ENCODE results near the gene PNMA8C.

The PNMA8C gene

GRCh38 chr19:46447824-46448223, 19.1 kb upstream of the PNMA8C start:
- Histone ChIP-seq H3K79me2 (ENCODE audit: insufficient read depth, low read length) (no peaks in the 10 kb centered on the region), H4K20me1 (ENCODE audit: insufficient read depth, low read length) (no peaks in the 10 kb centered on the region), H3K36me3 (ENCODE audit: insufficient read depth, low read length) (no peaks in the 10 kb centered on the region), H3K4me3 (ENCODE audit: low read depth in 1 of 2, low read length in 2 of 2) (no peak overlapping the region), H3K4me1 (ENCODE audit: insufficient read depth, low read length) (no peaks in the 10 kb centered on the region), H3K9ac (ENCODE audit: low read depth, low read length) (no peak overlapping the region), H3K4me2 (ENCODE audit: insufficient read depth, low read length) (no peak overlapping the region), H3K27ac (ENCODE audit: low read length) (no peak overlapping the region), H2AFZ (ENCODE audit: low read depth, low read length) (no peak overlapping the region), H3K9me3 (ENCODE audit: insufficient read depth, low read length, severe bottlenecking) (no peaks in the 10 kb centered on the region), H3K27me3 (ENCODE audit: insufficient read depth, low read length, poor library complexity) (peaks cover 5% of the 10 kb centered on the region)
- no peak for TF ChIP-seq EZH2 (IDR thresholded peaks at IDR 0.05; ENCODE audit: borderline replicate concordance, low read depth, low read length, severe bottlenecking)
- ATAC-seq (ENCODE audit: insufficient read depth, low read depth) (no peak), DNase-seq (no peak)

GRCh38 chr19:46447006-46447405, 18.3 kb upstream of the PNMA8C start:
- H3K4me2 ChIP-seq (ENCODE audit: insufficient read depth, low read length) = no peak overlapping the region

DNA sequence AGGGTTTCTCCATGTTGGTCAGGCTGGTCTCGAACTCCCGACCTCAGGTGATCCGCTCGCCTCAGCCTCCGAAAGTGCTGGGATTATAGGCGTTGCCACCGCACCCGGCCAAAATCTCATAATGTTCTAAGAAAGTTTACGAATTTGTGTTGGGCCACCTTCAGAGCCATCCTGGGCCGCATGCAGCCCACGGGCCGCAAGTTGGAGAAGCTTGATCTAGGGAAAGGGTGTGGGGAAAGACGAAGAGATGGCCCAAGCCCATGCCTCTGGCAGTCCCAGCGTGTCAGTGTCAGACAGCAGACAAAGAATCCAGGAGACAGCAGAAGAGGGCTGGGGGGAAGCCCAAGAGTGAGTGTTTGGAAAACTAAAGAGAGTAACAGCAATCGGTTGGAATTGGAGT, 17.3 kb upstream of the PNMA8C start:
- TF ChIP-seq, protein P1, sequence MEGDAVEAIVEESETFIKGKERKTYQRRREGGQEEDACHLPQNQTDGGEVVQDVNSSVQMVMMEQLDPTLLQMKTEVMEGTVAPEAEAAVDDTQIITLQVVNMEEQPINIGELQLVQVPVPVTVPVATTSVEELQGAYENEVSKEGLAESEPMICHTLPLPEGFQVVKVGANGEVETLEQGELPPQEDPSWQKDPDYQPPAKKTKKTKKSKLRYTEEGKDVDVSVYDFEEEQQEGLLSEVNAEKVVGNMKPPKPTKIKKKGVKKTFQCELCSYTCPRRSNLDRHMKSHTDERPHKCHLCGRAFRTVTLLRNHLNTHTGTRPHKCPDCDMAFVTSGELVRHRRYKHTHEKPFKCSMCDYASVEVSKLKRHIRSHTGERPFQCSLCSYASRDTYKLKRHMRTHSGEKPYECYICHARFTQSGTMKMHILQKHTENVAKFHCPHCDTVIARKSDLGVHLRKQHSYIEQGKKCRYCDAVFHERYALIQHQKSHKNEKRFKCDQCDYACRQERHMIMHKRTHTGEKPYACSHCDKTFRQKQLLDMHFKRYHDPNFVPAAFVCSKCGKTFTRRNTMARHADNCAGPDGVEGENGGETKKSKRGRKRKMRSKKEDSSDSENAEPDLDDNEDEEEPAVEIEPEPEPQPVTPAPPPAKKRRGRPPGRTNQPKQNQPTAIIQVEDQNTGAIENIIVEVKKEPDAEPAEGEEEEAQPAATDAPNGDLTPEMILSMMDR (IDR thresholded peaks at IDR 0.05; ENCODE audit: borderline replicate concordance, extremely low read depth, low read length, poor library complexity, severe bottlenecking) = no peak
- TF ChIP-seq EZH2 (IDR thresholded peaks at IDR 0.05; ENCODE audit: borderline replicate concordance, low read depth, low read length, severe bottlenecking) = no peak
- Histone ChIP-seq H3K9me3 (ENCODE audit: insufficient read depth, low read length, severe bottlenecking) (no peaks in the 10 kb centered on the region), H2AFZ (ENCODE audit: low read depth, low read length) (no peak overlapping the region), H3K27me3 (ENCODE audit: insufficient read depth, low read length, poor library complexity) (no peaks in the 10 kb centered on the region), H3K9ac (ENCODE audit: low read depth, low read length) (no peak overlapping the region), H3K4me2 (ENCODE audit: insufficient read depth, low read length) (no peak overlapping the region), H3K4me1 (ENCODE audit: insufficient read depth, low read length) (no peaks in the 10 kb centered on the region), H3K79me2 (ENCODE audit: insufficient read depth, low read length) (no peaks in the 10 kb centered on the region), H3K4me3 (ENCODE audit: low read depth in 1 of 2, low read length in 2 of 2) (no peak overlapping the region), H4K20me1 (ENCODE audit: insufficient read depth, low read length) (no peaks in the 10 kb centered on the region), H3K27ac (ENCODE audit: low read length) (no peak overlapping the region), H3K36me3 (ENCODE audit: insufficient read depth, low read length) (no peaks in the 10 kb centered on the region)
- no peak for DNase-seq
- ATAC-seq (ENCODE audit: insufficient read depth, low read depth) = no peak

More at GRCh38 chr19:46447006-46447405, 18.3 kb upstream of the PNMA8C start:
- no peaks in the 10 kb centered on the region for H3K9me3 ChIP-seq (ENCODE audit: insufficient read depth, low read length, severe bottlenecking)
- no peaks in the 10 kb centered on the region for H3K36me3 ChIP-seq (ENCODE audit: insufficient read depth, low read length)
- H3K79me2 ChIP-seq (ENCODE audit: insufficient read depth, low read length) = no peaks in the 10 kb centered on the region
- no peak for DNase-seq
- no peaks in the 10 kb centered on the region for H4K20me1 ChIP-seq (ENCODE audit: insufficient read depth, low read length)
- TF ChIP-seq, protein P1 (IDR thresholded peaks at IDR 0.05; ENCODE audit: borderline replicate concordance, extremely low read depth, low read length, poor library complexity, severe bottlenecking) = no peak
- TF ChIP-seq EZH2 (IDR thresholded peaks at IDR 0.05; ENCODE audit: borderline replicate concordance, low read depth, low read length, severe bottlenecking) = no peak
- H3K9ac ChIP-seq (ENCODE audit: low read depth, low read length) = no peak overlapping the region
- no peak overlapping the region for H3K27ac ChIP-seq (ENCODE audit: low read length)
- H2AFZ ChIP-seq (ENCODE audit: low read depth, low read length) = no peak overlapping the region
- H3K4me3 ChIP-seq (ENCODE audit: low read depth in 1 of 2, low read length in 2 of 2) = no peak overlapping the region
- no peaks in the 10 kb centered on the region for H3K4me1 ChIP-seq (ENCODE audit: insufficient read depth, low read length)
- no peak for ATAC-seq (ENCODE audit: insufficient read depth, low read depth)
- no peaks in the 10 kb centered on the region for H3K27me3 ChIP-seq (ENCODE audit: insufficient read depth, low read length, poor library complexity)

- TF ChIP-seq EZH2 (IDR thresholded peaks at IDR 0.05; ENCODE audit: borderline replicate concordance, low read depth, low read length, severe bottlenecking) = no peak
- TF ChIP-seq, protein P1 (IDR thresholded peaks at IDR 0.05; ENCODE audit: borderline replicate concordance, extremely low read depth, low read length, poor library complexity, severe bottlenecking) = no peak
Observed at GRCh38 chr19:46442808-46443450, 14.2 kb upstream of the PNMA8C start.

More at GRCh38 chr19:46442808-46443450, 14.2 kb upstream of the PNMA8C start:
- Histone ChIP-seq H3K79me2 (ENCODE audit: insufficient read depth, low read length) (no peaks in the 10 kb centered on the region), H3K4me2 (ENCODE audit: insufficient read depth, low read length) (no peak overlapping the region), H3K27me3 (ENCODE audit: insufficient read depth, low read length, poor library complexity) (no peaks in the 10 kb centered on the region), H3K4me1 (ENCODE audit: insufficient read depth, low read length) (no peaks in the 10 kb centered on the region), H3K9ac (ENCODE audit: low read depth, low read length) (no peak overlapping the region), H3K36me3 (ENCODE audit: insufficient read depth, low read length) (no peaks in the 10 kb centered on the region), H2AFZ (ENCODE audit: low read depth, low read length) (no peak overlapping the region), H4K20me1 (ENCODE audit: insufficient read depth, low read length) (no peaks in the 10 kb centered on the region), H3K27ac (ENCODE audit: low read length) (no peak overlapping the region), H3K9me3 (ENCODE audit: insufficient read depth, low read length, severe bottlenecking) (no peaks in the 10 kb centered on the region), H3K4me3 (ENCODE audit: low read depth in 1 of 2, low read length in 2 of 2) (no peak overlapping the region)
- ATAC-seq (ENCODE audit: insufficient read depth, low read depth) (no peak), DNase-seq (no peak)

Measured in DND-41 (cell line).